ENCODE measurements around the gene FLVCR1. TPM values are rescaled to one million over a fixed set of nuclear protein-coding genes. Genes with fewer than 3 reads are reported as not detected.

The FLVCR1 gene
- total RNA-seq, 1 experiment from 2014 or later, result 67.9 TPM

DNA sequence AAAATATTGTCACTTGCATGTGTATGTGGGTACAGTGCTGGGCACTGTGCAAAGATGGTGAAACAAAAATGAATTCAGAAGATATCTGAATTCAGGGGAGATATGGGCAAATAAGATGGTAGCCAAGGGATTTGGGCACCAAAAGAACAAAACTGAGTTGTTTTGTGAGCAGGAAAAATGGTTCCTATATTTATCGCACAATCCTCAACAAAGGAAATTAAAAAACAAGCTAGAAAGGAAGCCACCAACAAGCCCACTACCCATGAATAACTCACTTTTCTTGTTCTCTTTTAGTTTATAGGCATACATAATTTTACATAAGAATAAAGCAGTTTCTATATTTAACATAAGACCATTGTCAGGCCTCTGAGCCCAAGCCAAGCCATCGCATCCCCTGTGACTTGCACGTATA lies 51.6 kb downstream of the FLVCR1 start:
- peaks cover 42% of the 10 kb centered on the region for H3K36me3 Mint-ChIP-seq
- ChIA-PET CTCF (interaction anchor here (0.6 kb wide), 1 partner anchor 25 kb away, joined by 3 read pairs; no protein-coding TSS in a partner anchor), POLR2A (interaction anchor here (0.6 to 1.0 kb wide), 4 partner anchors 8 to 822 kb away, joined by 3 to 8 read pairs (median 4); partner anchors contain the start of gene FLVCR1)
- H3K4me1 Mint-ChIP-seq, result peaks cover 51% of the 10 kb centered on the region
- H3K27ac Mint-ChIP-seq, result peak overlapping the region; percentile 99
- H3K4me3 Mint-ChIP-seq, result peak overlapping the region; percentile 88
- DNase-seq (ENCODE audit: low spot score) (no peak), ATAC-seq (peak; percentile 52)
- H3K9me3 Mint-ChIP-seq, result peaks cover 14% of the 10 kb centered on the region
- no peaks in the 10 kb centered on the region for H3K27me3 Mint-ChIP-seq (ENCODE audit: low read depth)
- TF ChIP-seq, protein P1, sequence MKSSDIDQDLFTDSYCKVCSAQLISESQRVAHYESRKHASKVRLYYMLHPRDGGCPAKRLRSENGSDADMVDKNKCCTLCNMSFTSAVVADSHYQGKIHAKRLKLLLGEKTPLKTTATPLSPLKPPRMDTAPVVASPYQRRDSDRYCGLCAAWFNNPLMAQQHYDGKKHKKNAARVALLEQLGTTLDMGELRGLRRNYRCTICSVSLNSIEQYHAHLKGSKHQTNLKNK (CRISPR knock-in tag; IDR thresholded peaks at IDR 0.05), result no peak
- TF ChIP-seq EMX1 (CRISPR knock-in tag; IDR thresholded peaks at IDR 0.05) (0 out of 2 replicates have a peak, but pooled peaks have one; percentile 42), PRRX2 (CRISPR knock-in tag; IDR thresholded peaks at IDR 0.05) (peak; percentile 80; the same call in 1 of the 2 replicates), ZNF232 (CRISPR knock-in tag; IDR thresholded peaks at IDR 0.05) (no peak), ZNF263 (CRISPR knock-in tag; IDR thresholded peaks at IDR 0.05; ENCODE audit: low read depth) (no peak), TEAD1 (CRISPR knock-in tag; IDR thresholded peaks at IDR 0.05) (no peak), KAT7 (CRISPR knock-in tag; IDR thresholded peaks at IDR 0.05; ENCODE audit: borderline replicate concordance) (no peak), MXD4 (CRISPR knock-in tag; IDR thresholded peaks at IDR 0.05; ENCODE audit: borderline replicate concordance) (no peak), SOX15 (CRISPR knock-in tag; IDR thresholded peaks at IDR 0.05) (no peak), RORB (CRISPR knock-in tag; IDR thresholded peaks at IDR 0.05) (no peak), JAZF1 (CRISPR knock-in tag; IDR thresholded peaks at IDR 0.05) (no peak), NR3C1 (CRISPR knock-in tag; conservative IDR thresholded peaks at IDR 0.05; ENCODE audit: low read depth) (no peak), FOXP1 (CRISPR knock-in tag; IDR thresholded peaks at IDR 0.05; ENCODE audit: borderline replicate concordance) (no peak), CBFB (CRISPR knock-in tag; IDR thresholded peaks at IDR 0.05; ENCODE audit: low read depth) (no peak), ESRRA (CRISPR knock-in tag; IDR thresholded peaks at IDR 0.05; ENCODE audit: borderline replicate concordance) (no peak), OVOL2 (CRISPR knock-in tag; IDR thresholded peaks at IDR 0.05; ENCODE audit: borderline replicate concordance) (no peak), CREM (CRISPR knock-in tag; IDR thresholded peaks at IDR 0.05) (no peak), NFYB (CRISPR knock-in tag; conservative IDR thresholded peaks at IDR 0.05; ENCODE audit: low read depth) (no peak), ATF1 (CRISPR knock-in tag; IDR thresholded peaks at IDR 0.05) (no peak), TCF7 (CRISPR knock-in tag; IDR thresholded peaks at IDR 0.05; ENCODE audit: low read depth) (no peak), RELA (CRISPR knock-in tag; IDR thresholded peaks at IDR 0.05; ENCODE audit: borderline replicate concordance) (no peak), JUN (CRISPR knock-in tag; IDR thresholded peaks at IDR 0.05) (no peak), CREB1 (CRISPR knock-in tag; IDR thresholded peaks at IDR 0.05) (no peak)
- TF ChIP-seq, protein P2, sequence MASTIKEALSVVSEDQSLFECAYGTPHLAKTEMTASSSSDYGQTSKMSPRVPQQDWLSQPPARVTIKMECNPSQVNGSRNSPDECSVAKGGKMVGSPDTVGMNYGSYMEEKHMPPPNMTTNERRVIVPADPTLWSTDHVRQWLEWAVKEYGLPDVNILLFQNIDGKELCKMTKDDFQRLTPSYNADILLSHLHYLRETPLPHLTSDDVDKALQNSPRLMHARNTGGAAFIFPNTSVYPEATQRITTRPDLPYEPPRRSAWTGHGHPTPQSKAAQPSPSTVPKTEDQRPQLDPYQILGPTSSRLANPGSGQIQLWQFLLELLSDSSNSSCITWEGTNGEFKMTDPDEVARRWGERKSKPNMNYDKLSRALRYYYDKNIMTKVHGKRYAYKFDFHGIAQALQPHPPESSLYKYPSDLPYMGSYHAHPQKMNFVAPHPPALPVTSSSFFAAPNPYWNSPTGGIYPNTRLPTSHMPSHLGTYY (CRISPR knock-in tag; IDR thresholded peaks at IDR 0.05), result peak; percentile 90
- TF ChIP-seq, protein P3, sequence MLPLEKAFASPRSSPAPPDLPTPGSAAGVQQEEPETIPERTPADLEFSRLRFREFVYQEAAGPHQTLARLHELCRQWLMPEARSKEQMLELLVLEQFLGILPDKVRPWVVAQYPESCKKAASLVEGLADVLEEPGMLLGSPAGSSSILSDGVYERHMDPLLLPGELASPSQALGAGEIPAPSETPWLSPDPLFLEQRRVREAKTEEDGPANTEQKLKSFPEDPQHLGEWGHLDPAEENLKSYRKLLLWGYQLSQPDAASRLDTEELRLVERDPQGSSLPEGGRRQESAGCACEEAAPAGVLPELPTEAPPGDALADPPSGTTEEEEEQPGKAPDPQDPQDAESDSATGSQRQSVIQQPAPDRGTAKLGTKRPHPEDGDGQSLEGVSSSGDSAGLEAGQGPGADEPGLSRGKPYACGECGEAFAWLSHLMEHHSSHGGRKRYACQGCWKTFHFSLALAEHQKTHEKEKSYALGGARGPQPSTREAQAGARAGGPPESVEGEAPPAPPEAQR (CRISPR knock-in tag; IDR thresholded peaks at IDR 0.05), result no peak
- TF ChIP-seq, protein P4, sequence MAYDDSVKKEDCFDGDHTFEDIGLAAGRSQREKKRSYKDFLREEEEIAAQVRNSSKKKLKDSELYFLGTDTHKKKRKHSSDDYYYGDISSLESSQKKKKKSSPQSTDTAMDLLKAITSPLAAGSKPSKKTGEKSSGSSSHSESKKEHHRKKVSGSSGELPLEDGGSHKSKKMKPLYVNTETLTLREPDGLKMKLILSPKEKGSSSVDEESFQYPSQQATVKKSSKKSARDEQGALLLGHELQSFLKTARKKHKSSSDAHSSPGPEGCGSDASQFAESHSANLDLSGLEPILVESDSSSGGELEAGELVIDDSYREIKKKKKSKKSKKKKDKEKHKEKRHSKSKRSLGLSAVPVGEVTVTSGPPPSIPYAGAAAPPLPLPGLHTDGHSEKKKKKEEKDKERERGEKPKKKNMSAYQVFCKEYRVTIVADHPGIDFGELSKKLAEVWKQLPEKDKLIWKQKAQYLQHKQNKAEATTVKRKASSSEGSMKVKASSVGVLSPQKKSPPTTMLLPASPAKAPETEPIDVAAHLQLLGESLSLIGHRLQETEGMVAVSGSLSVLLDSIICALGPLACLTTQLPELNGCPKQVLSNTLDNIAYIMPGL (CRISPR knock-in tag; IDR thresholded peaks at IDR 0.05), result no peak
- TF ChIP-seq, protein P5, sequence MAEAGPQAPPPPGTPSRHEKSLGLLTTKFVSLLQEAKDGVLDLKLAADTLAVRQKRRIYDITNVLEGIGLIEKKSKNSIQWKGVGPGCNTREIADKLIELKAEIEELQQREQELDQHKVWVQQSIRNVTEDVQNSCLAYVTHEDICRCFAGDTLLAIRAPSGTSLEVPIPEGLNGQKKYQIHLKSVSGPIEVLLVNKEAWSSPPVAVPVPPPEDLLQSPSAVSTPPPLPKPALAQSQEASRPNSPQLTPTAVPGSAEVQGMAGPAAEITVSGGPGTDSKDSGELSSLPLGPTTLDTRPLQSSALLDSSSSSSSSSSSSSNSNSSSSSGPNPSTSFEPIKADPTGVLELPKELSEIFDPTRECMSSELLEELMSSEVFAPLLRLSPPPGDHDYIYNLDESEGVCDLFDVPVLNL (CRISPR knock-in tag; IDR thresholded peaks at IDR 0.05; ENCODE audit: borderline replicate concordance, low read depth), result no peak
- TF ChIP-seq, protein P6, sequence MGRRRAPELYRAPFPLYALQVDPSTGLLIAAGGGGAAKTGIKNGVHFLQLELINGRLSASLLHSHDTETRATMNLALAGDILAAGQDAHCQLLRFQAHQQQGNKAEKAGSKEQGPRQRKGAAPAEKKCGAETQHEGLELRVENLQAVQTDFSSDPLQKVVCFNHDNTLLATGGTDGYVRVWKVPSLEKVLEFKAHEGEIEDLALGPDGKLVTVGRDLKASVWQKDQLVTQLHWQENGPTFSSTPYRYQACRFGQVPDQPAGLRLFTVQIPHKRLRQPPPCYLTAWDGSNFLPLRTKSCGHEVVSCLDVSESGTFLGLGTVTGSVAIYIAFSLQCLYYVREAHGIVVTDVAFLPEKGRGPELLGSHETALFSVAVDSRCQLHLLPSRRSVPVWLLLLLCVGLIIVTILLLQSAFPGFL (CRISPR knock-in tag; IDR thresholded peaks at IDR 0.05; ENCODE audit: borderline replicate concordance), result no peak
- TF ChIP-seq, protein P7, sequence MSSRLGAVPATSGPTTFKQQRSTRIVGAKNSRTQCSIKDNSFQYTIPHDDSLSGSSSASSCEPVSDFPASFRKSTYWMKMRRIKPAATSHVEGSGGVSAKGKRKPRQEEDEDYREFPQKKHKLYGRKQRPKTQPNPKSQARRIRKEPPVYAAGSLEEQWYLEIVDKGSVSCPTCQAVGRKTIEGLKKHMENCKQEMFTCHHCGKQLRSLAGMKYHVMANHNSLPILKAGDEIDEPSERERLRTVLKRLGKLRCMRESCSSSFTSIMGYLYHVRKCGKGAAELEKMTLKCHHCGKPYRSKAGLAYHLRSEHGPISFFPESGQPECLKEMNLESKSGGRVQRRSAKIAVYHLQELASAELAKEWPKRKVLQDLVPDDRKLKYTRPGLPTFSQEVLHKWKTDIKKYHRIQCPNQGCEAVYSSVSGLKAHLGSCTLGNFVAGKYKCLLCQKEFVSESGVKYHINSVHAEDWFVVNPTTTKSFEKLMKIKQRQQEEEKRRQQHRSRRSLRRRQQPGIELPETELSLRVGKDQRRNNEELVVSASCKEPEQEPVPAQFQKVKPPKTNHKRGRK (CRISPR knock-in tag; IDR thresholded peaks at IDR 0.05; ENCODE audit: borderline replicate concordance), result no peak
- TF ChIP-seq, protein P8, sequence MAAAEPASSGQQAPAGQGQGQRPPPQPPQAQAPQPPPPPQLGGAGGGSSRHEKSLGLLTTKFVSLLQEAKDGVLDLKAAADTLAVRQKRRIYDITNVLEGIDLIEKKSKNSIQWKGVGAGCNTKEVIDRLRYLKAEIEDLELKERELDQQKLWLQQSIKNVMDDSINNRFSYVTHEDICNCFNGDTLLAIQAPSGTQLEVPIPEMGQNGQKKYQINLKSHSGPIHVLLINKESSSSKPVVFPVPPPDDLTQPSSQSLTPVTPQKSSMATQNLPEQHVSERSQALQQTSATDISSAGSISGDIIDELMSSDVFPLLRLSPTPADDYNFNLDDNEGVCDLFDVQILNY (CRISPR knock-in tag; IDR thresholded peaks at IDR 0.05), result no peak
